Stromal cell of bone marrow (primary cell): ENCODE measurements around the gene SMPDL3B.
"Not testable (repeated sequence)": the region's sequence is repeated elsewhere in the genome, so short reads cannot be mapped to it uniquely, and the experiment has no call there.

Experiments
- DNase-seq: peaks from one replicate; pipeline ENCODE4 v3.0.0-alpha.2; 2012; ENCODE audit warnings: low read depth

SMPDL3B gene

GRCh38 chr1:27970401-27970800 is 35.6 kb downstream of the SMPDL3B start:
- DNase-seq, result peak; percentile 79

GRCh38 chr1:27971674-27972073 is 36.9 kb downstream of the SMPDL3B start:
- DNase-seq, result no peak

GRCh38 chr1:27972141-27972540 is 37.3 kb downstream of the SMPDL3B start:
- no peak for DNase-seq

- no peak for DNase-seq
Measured at GRCh38 chr1:27973771-27974416, 39.1 kb downstream of the SMPDL3B start.

GRCh38 chr1:27974417-27974781 is 39.6 kb downstream of the SMPDL3B start:
- no peak for DNase-seq

- DNase-seq, result peak; percentile 53
Measured at GRCh38 chr1:27979151-27979858, 44.5 kb downstream of the SMPDL3B start.

- DNase-seq, result no peak
Measured at GRCh38 chr1:27979859-27980201, 45.0 kb downstream of the SMPDL3B start.

GRCh38 chr1:27980216-27980845 is 45.5 kb downstream of the SMPDL3B start:
- no peak for DNase-seq

GRCh38 chr1:27981145-27981544 is 46.3 kb downstream of the SMPDL3B start:
- DNase-seq, result no peak

- no peak for DNase-seq
Measured at GRCh38 chr1:27990920-27991537, 56.2 kb downstream of the SMPDL3B start.

- no peak for DNase-seq
Measured at GRCh38 chr1:27992276-27992675, 57.5 kb downstream of the SMPDL3B start.

GRCh38 chr1:27993241-27993640 is 58.4 kb downstream of the SMPDL3B start:
- DNase-seq, result no peak

GRCh38 chr1:27994060-27994459 is 59.3 kb downstream of the SMPDL3B start:
- DNase-seq, result no peak

GRCh38 chr1:27994526-27994925 is 59.7 kb downstream of the SMPDL3B start:
- not testable (repeated sequence) for DNase-seq

- DNase-seq, result no peak
Measured at GRCh38 chr1:27999055-27999454, 64.3 kb downstream of the SMPDL3B start.

- no peak for DNase-seq
Measured at GRCh38 chr1:28002600-28002999, 67.8 kb downstream of the SMPDL3B start.

- DNase-seq, result not testable (repeated sequence)
Measured at GRCh38 chr1:28003117-28003516, 68.3 kb downstream of the SMPDL3B start.
